Breast epithelium (tissue), 3 donors: ENCODE results near the gene GFOD2.

Experiments
- POLR2AphosphoS5 ChIP-seq, 3 donors: sonication (generic); formaldehyde crosslinking; IDR thresholded peaks; one replicate each; pipeline ENCODE4 v1.6.1; 2017; ENCODE audit warnings: antibody characterized with exemption in 3 of 3
- TF ChIP-seq, protein P1 (sequence below), 3 donors: fragments of 450-650 bp; IDR thresholded peaks; one replicate each; pipeline ENCODE4 v1.5.1; 2016 to 2017; ENCODE audit warnings: antibody characterized with exemption in 3 of 3, mild to moderate bottlenecking in 3 of 3, moderate library complexity in 3 of 3

DNA sequence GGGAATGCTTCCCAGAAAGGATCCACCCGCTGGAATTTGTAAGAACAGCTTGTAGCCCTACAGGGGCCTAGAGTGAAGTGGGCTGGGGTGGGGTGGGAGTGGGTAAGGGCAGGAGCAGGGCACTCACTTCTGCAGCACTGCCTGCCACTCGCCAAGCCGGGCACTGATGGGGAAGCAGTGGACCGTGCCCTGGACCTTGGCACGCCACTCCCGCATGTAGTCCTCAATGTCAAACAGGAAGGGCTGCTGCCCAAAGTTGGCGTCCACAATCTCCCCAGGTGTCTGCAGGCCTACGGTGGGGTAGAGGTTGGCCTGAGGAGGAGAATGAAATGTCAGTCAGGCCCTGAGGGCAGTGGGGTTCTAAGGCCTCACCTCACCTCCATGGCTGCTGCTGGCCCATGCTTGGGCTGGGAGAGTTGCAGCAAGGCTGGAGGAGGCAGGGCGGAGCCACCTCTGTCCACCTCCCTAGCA is 15.7 kb upstream of the GFOD2 start:
- TF ChIP-seq POLR2AphosphoS5 (IDR thresholded peaks at IDR 0.05): no peak
- TF ChIP-seq, protein P1, sequence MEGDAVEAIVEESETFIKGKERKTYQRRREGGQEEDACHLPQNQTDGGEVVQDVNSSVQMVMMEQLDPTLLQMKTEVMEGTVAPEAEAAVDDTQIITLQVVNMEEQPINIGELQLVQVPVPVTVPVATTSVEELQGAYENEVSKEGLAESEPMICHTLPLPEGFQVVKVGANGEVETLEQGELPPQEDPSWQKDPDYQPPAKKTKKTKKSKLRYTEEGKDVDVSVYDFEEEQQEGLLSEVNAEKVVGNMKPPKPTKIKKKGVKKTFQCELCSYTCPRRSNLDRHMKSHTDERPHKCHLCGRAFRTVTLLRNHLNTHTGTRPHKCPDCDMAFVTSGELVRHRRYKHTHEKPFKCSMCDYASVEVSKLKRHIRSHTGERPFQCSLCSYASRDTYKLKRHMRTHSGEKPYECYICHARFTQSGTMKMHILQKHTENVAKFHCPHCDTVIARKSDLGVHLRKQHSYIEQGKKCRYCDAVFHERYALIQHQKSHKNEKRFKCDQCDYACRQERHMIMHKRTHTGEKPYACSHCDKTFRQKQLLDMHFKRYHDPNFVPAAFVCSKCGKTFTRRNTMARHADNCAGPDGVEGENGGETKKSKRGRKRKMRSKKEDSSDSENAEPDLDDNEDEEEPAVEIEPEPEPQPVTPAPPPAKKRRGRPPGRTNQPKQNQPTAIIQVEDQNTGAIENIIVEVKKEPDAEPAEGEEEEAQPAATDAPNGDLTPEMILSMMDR (IDR thresholded peaks at IDR 0.05): no peak
